Activated CD4-positive, CD25-positive, alpha-beta regulatory T cell treated with anti-CD3 and anti-CD28 coated beads, Interleukin-2, amount 50 U/mL, for 24 hours (primary cell): Measurements from ENCODE around the gene TLK2.
"Not testable (repeated sequence)": the region's sequence is repeated elsewhere in the genome, so short reads cannot be mapped to it uniquely, and the experiment has no call there.

Source experiments
- ATAC-seq, 2 donors: fragments of 150-1000 bp; cut with Tn5 transposase; one replicate each; pipeline ENCODE4 v1.10.0; 2021; ENCODE audit warnings: mild to moderate bottlenecking in 1 of 2, moderate library complexity in 1 of 2

TLK2 gene

GRCh38 chr17:62605588-62605987, 127.0 kb downstream of the TLK2 start:
- ATAC-seq: no peak

GRCh38 chr17:62611292-62611691, 132.7 kb downstream of the TLK2 start:
- peak in 1 of 2 donors; percentile 70 for ATAC-seq

- peak in 1 of 2 donors; percentile 36 for ATAC-seq
Observed at GRCh38 chr17:62611728-62612127, 133.1 kb downstream of the TLK2 start.

GRCh38 chr17:62612289-62612688, 133.7 kb downstream of the TLK2 start:
- not testable (repeated sequence) for ATAC-seq

GRCh38 chr17:62613095-62613494, 134.5 kb downstream of the TLK2 start:
- ATAC-seq: not testable (repeated sequence)

- no peak for ATAC-seq
Observed at GRCh38 chr17:62614142-62614541, 135.5 kb downstream of the TLK2 start.

GRCh38 chr17:62615503-62615902, 136.9 kb downstream of the TLK2 start:
- no peak for ATAC-seq

- ATAC-seq: no peak
Observed at GRCh38 chr17:62616993-62617893, 138.6 kb downstream of the TLK2 start.

- ATAC-seq: no peak
Observed at GRCh38 chr17:62617894-62618472, 139.4 kb downstream of the TLK2 start.

- no peak for ATAC-seq
Observed at GRCh38 chr17:62618647-62619416, 140.2 kb downstream of the TLK2 start.

- no peak for ATAC-seq
Observed at GRCh38 chr17:62619417-62620155, 141.0 kb downstream of the TLK2 start.

GRCh38 chr17:62621223-62621622, 142.6 kb downstream of the TLK2 start:
- no peak for ATAC-seq

GRCh38 chr17:62625184-62625869, 146.7 kb downstream of the TLK2 start:
- ATAC-seq: no peak

- ATAC-seq: no peak
Observed at GRCh38 chr17:62625870-62626200, 147.2 kb downstream of the TLK2 start.

- no peak for ATAC-seq
Observed at GRCh38 chr17:62626719-62627218, 148.1 kb downstream of the TLK2 start.

GRCh38 chr17:62627219-62627903, 148.7 kb downstream of the TLK2 start, which contains the start of gene MRC2:
Gene MRC2, plus strand, starts transcription at chr17:62627670. Its CDS starts 133 bp downstream, at chr17:62627803.
- peak; percentile 36 to 57 for ATAC-seq

- ATAC-seq: peak; percentile 32 to 41
Observed at GRCh38 chr17:62627904-62628633, 149.4 kb downstream of the TLK2 start.

GRCh38 chr17:62628831-62629555, 150.4 kb downstream of the TLK2 start:
- no peak for ATAC-seq

- no peak for ATAC-seq
Observed at GRCh38 chr17:62629556-62630364, 151.1 kb downstream of the TLK2 start.
